Measurements from ENCODE around the gene ZBTB17. TPM values are rescaled to one million over a fixed set of nuclear protein-coding genes. Genes with fewer than 3 reads are reported as not detected.
A peak's percentile ranks its signal among the peaks of the same experiment; 100 is the strongest.

The ZBTB17 gene
- total RNA-seq, 2 experiments from 2014 or later: 52.9 to 53.4 TPM

- Histone ChIP-seq H3K79me2 (ENCODE audit: insufficient read depth, low read depth, low read length) (no peaks in the 10 kb centered on the region), H3K4me1 (ENCODE audit: insufficient read depth, low read length, poor library complexity, severe bottlenecking) (no peaks in the 10 kb centered on the region), H3K27ac (ENCODE audit: low read depth, low read length, poor library complexity, severe bottlenecking) (no peak overlapping the region), H3K9me2 (ENCODE audit: insufficient read depth, low read length) (no peaks in the 10 kb centered on the region), H3K9me3 (ENCODE audit: low read length) (no peaks in the 10 kb centered on the region), H3K4me2 (ENCODE audit: low read length) (no peak overlapping the region), H3K36me3 (ENCODE audit: insufficient read depth, low read length) (peaks cover 98% of the 10 kb centered on the region), H3K4me3 (ENCODE audit: low read depth, low read length, poor library complexity, severe bottlenecking) (no peak overlapping the region), H2AFZ (ENCODE audit: low read length) (no peak overlapping the region), H4K20me1 (ENCODE audit: insufficient read depth, low read length) (no peaks in the 10 kb centered on the region)
- intact Hi-C loops (cut with micrococcal nuclease; ENCODE audit: unreplicated experiment): no loop called here
- ChIA-PET CTCF (ENCODE audit: unreplicated experiment) (no interaction called here), POLR2A (interaction anchor here (0.6 kb wide), 1 partner anchor 17 kb away, joined by 3 read pairs; no protein-coding TSS in a partner anchor)
- DNase-seq (ENCODE audit: low spot score): no peak
- TF ChIP-seq EZH2phosphoT487 (IDR thresholded peaks at IDR 0.05; ENCODE audit: borderline replicate concordance, low read depth, low read length): no peak
- no TSS peak for BruUV-seq (replicated peaks)
Observed at GRCh38 chr1:15940110-15941043, 35.5 kb downstream of the ZBTB17 start.

GRCh38 chr1:15939181-15940109, 36.5 kb downstream of the ZBTB17 start:
- ChIA-PET POLR2A (no interaction called here), CTCF (ENCODE audit: unreplicated experiment) (no interaction called here)
- Histone ChIP-seq H3K79me2 (ENCODE audit: insufficient read depth, low read depth, low read length) (no peaks in the 10 kb centered on the region), H3K4me3 (ENCODE audit: low read depth, low read length, poor library complexity, severe bottlenecking) (no peak overlapping the region), H3K4me1 (ENCODE audit: insufficient read depth, low read length, poor library complexity, severe bottlenecking) (no peaks in the 10 kb centered on the region), H3K36me3 (ENCODE audit: insufficient read depth, low read length) (peaks cover 99% of the 10 kb centered on the region), H2AFZ (ENCODE audit: low read length) (no peak overlapping the region), H3K9me3 (ENCODE audit: low read length) (no peaks in the 10 kb centered on the region), H3K9me2 (ENCODE audit: insufficient read depth, low read length) (no peaks in the 10 kb centered on the region), H3K4me2 (ENCODE audit: low read length) (no peak overlapping the region), H3K27ac (ENCODE audit: low read depth, low read length, poor library complexity, severe bottlenecking) (no peak overlapping the region), H4K20me1 (ENCODE audit: insufficient read depth, low read length) (no peaks in the 10 kb centered on the region)
- DNase-seq (ENCODE audit: low spot score): no peak
- intact Hi-C loops (cut with micrococcal nuclease; ENCODE audit: unreplicated experiment): no loop called here
- TSS peak; percentile 86 for BruUV-seq (replicated peaks)
- TF ChIP-seq EZH2phosphoT487 (IDR thresholded peaks at IDR 0.05; ENCODE audit: borderline replicate concordance, low read depth, low read length) (no peak), CTCF (conservative IDR thresholded peaks at IDR 0.05; ENCODE audit: low read length) (no peak)

GRCh38 chr1:15938628-15939161, 37.2 kb downstream of the ZBTB17 start:
- Histone ChIP-seq H3K36me3 (ENCODE audit: insufficient read depth, low read length) (peaks cover 99% of the 10 kb centered on the region), H3K4me3 (ENCODE audit: low read depth, low read length, poor library complexity, severe bottlenecking) (no peak overlapping the region), H3K4me2 (ENCODE audit: low read length) (no peak overlapping the region), H4K20me1 (ENCODE audit: insufficient read depth, low read length) (no peaks in the 10 kb centered on the region), H3K9me3 (ENCODE audit: low read length) (no peaks in the 10 kb centered on the region), H2AFZ (ENCODE audit: low read length) (no peak overlapping the region), H3K79me2 (ENCODE audit: insufficient read depth, low read depth, low read length) (no peaks in the 10 kb centered on the region), H3K9me2 (ENCODE audit: insufficient read depth, low read length) (no peaks in the 10 kb centered on the region), H3K4me1 (ENCODE audit: insufficient read depth, low read length, poor library complexity, severe bottlenecking) (no peaks in the 10 kb centered on the region), H3K27ac (ENCODE audit: low read depth, low read length, poor library complexity, severe bottlenecking) (no peak overlapping the region)
- intact Hi-C loops (cut with micrococcal nuclease; ENCODE audit: unreplicated experiment): no loop called here
- CTCF ChIA-PET (ENCODE audit: unreplicated experiment): no interaction called here
- DNase-seq (ENCODE audit: low spot score): no peak
- BruUV-seq (replicated peaks): no TSS peak
- POLR2A ChIA-PET: interaction anchor here (0.6 kb wide), 1 partner anchor 47 kb away, joined by 4 read pairs; no protein-coding TSS in a partner anchor
- TF ChIP-seq EZH2phosphoT487 (IDR thresholded peaks at IDR 0.05; ENCODE audit: borderline replicate concordance, low read depth, low read length) (no peak), CTCF (conservative IDR thresholded peaks at IDR 0.05; ENCODE audit: low read length) (no peak)

Measured in OCI-LY7 (cell line).